Measurements from ENCODE around the gene PRDM16. TPM values are rescaled to one million over a fixed set of nuclear protein-coding genes. Genes with fewer than 3 reads are reported as not detected.

The PRDM16 gene
- total and polyA plus RNA-seq, 2 of the 13 experiments (the other 11 are each of a cell fraction or from before 2014, with no cell fraction given) = 0.15 to 0.81 TPM

DNA sequence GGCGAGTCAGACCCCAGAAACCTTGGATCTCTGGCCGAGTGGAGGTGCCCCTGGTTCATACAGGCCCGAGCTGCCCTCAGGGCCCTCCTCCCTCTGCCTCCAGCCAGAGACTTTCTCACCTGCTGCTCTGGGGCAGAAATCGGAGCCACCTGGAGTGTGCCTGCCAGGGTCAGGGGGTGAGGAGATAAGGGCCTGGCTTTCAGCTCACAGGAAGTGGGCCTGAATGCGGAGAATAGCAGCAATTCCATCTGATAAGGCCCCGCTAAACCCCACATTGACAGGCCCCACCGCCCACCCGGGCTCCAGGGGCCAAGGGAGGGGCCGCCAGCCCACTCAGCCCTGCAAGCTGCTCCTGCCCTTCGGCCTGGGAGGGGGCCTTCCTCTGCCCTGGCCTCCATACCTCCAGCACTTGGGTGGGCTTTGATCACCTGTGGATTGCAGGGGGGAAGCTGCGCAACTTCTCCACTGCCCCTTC, 261.8 kb downstream of the PRDM16 start (continued):
- TF ChIP-seq, protein P1, sequence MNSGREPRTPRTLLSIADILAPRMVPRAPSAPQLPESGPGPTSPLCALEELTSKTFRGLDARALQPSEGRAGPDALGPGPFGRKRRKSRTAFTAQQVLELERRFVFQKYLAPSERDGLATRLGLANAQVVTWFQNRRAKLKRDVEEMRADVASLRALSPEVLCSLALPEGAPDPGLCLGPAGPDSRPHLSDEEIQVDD (CRISPR knock-in tag; IDR thresholded peaks at IDR 0.05; ENCODE audit: borderline replicate concordance) = no peak
- peak; percentile 58; the same call in 1 of the 2 replicates for TF ChIP-seq PAXIP1 (CRISPR knock-in tag; conservative IDR thresholded peaks at IDR 0.05)
- no peak for TF ChIP-seq RORA (CRISPR knock-in tag; IDR thresholded peaks at IDR 0.05)
- TF ChIP-seq SMARCC2 (IDR thresholded peaks at IDR 0.05) = no peak
- no peak for TF ChIP-seq AKAP8 (CRISPR knock-in tag; IDR thresholded peaks at IDR 0.05)
- peak; percentile 47; the same call in 1 of the 2 replicates for TF ChIP-seq MYC (CRISPR knock-in tag; IDR thresholded peaks at IDR 0.05; ENCODE audit: borderline replicate concordance)
- no peak for TF ChIP-seq ZNF224 (CRISPR knock-in tag; IDR thresholded peaks at IDR 0.05)
- TF ChIP-seq TFDP2 (CRISPR knock-in tag; IDR thresholded peaks at IDR 0.05) = 0 out of 2 replicates have a peak, but pooled peaks have one; percentile 22
- TF ChIP-seq LCORL (IDR thresholded peaks at IDR 0.05) = no peak
- TF ChIP-seq LCORL (CRISPR knock-in tag; IDR thresholded peaks at IDR 0.05) = no peak
- no peak for TF ChIP-seq MIXL1 (CRISPR knock-in tag; IDR thresholded peaks at IDR 0.05)
- 0 out of 2 replicates have a peak, but pooled peaks have one; percentile 55 for TF ChIP-seq SIX4 (CRISPR knock-in tag; IDR thresholded peaks at IDR 0.05)
- 0 out of 2 replicates have a peak, but pooled peaks have one; percentile 44 for TF ChIP-seq ZNF768 (CRISPR knock-in tag; IDR thresholded peaks at IDR 0.05)
- TF ChIP-seq, protein P2, sequence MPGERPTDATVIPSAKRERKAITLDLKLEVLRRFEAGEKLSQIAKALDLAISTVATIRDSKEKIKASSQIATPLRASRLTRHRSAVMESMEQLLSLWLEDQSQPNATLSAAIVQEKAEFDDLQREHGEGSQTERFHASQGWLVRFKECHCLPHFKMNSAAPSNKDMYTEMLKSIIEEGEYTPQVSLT (CRISPR knock-in tag; IDR thresholded peaks at IDR 0.05; ENCODE audit: borderline replicate concordance, low read depth) = no peak
- no peak for TF ChIP-seq NR0B2 (CRISPR knock-in tag; IDR thresholded peaks at IDR 0.05)
- no peak for TF ChIP-seq ZNF7 (CRISPR knock-in tag; IDR thresholded peaks at IDR 0.05)
- no peak for TF ChIP-seq ZNF34 (CRISPR knock-in tag; IDR thresholded peaks at IDR 0.05; ENCODE audit: borderline replicate concordance)
- no peak for TF ChIP-seq MBNL3 (CRISPR knock-in tag; conservative IDR thresholded peaks at IDR 0.05)
- no peak for TF ChIP-seq IRF1 (CRISPR knock-in tag; IDR thresholded peaks at IDR 0.05; ENCODE audit: low read depth)
- TF ChIP-seq IRF9 (CRISPR knock-in tag; IDR thresholded peaks at IDR 0.05; ENCODE audit: borderline replicate concordance) = no peak
- peak; percentile 62 for TF ChIP-seq ZNF263 (CRISPR knock-in tag; IDR thresholded peaks at IDR 0.05)
- no peak for TF ChIP-seq PHF20 (CRISPR knock-in tag; IDR thresholded peaks at IDR 0.05)
- no peak for TF ChIP-seq ZNF296 (CRISPR knock-in tag; conservative IDR thresholded peaks at IDR 0.05)
- no peak for TF ChIP-seq SNAPC5 (CRISPR knock-in tag; IDR thresholded peaks at IDR 0.05; ENCODE audit: borderline replicate concordance)
